Breast epithelium (tissue), 3 donors: Measurements from ENCODE around the gene LOC101059915.

ENCODE experiments used
- POLR2A ChIP-seq: fragments of 450-650 bp; IDR thresholded peaks from one replicate; pipeline ENCODE4 v1.6.1; 2016; ENCODE audit warnings: antibody characterized with exemption, mild to moderate bottlenecking, moderate library complexity
- TF ChIP-seq, protein P1 (sequence below), 3 donors: fragments of 450-650 bp; IDR thresholded peaks; one replicate each; pipeline ENCODE4 v1.5.1; 2016 to 2017; ENCODE audit warnings: antibody characterized with exemption in 3 of 3, mild to moderate bottlenecking in 3 of 3, moderate library complexity in 3 of 3

DNA sequence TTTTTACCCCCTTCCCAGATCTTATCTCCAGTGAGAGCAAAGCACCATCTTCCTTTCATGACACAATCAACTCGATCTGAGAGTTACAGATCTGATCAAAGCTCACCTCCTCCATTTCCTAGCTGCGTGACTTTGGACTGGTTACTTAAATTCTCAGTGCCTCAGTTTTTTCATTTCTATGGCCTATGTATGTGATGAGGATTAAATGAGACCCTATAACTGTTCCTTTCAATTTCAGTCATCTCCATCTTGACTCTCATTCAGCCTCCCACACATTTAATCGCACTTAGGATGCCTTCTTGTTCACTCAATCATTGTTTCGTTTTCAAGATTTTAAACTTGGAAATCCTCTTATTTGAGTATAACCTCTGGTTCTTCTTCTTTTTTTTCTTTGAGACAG, 28.9 kb upstream of the LOC101059915 start:
- TF ChIP-seq POLR2A: no peak
- TF ChIP-seq, protein P1, sequence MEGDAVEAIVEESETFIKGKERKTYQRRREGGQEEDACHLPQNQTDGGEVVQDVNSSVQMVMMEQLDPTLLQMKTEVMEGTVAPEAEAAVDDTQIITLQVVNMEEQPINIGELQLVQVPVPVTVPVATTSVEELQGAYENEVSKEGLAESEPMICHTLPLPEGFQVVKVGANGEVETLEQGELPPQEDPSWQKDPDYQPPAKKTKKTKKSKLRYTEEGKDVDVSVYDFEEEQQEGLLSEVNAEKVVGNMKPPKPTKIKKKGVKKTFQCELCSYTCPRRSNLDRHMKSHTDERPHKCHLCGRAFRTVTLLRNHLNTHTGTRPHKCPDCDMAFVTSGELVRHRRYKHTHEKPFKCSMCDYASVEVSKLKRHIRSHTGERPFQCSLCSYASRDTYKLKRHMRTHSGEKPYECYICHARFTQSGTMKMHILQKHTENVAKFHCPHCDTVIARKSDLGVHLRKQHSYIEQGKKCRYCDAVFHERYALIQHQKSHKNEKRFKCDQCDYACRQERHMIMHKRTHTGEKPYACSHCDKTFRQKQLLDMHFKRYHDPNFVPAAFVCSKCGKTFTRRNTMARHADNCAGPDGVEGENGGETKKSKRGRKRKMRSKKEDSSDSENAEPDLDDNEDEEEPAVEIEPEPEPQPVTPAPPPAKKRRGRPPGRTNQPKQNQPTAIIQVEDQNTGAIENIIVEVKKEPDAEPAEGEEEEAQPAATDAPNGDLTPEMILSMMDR (IDR thresholded peaks at IDR 0.05): no peak
